Transverse colon (tissue), 4 donors: ENCODE data around the gene PCLO. TPM values are rescaled to one million over a fixed set of nuclear protein-coding genes. Genes with fewer than 3 reads are reported as not detected.
"Not testable (repeated sequence)": the region's sequence is repeated elsewhere in the genome, so short reads cannot be mapped to it uniquely, and the experiment has no call there.

Source experiments
- DNase-seq: peaks from one replicate; pipeline ENCODE4 v3.0.0-alpha.2; 2019
- H3K27ac ChIP-seq, 4 donors: fragments of 200-600 bp; sonication (generic); 2 replicates each; pipeline ENCODE4 v1.5.1; 2016 to 2018; ENCODE audit warnings: inconsistent platforms in 4 of 4
- H3K27me3 ChIP-seq: fragments of 200-600 bp; sonication (generic); 2 replicates; pipeline ENCODE4 v1.5.1; 2017; ENCODE audit warnings: inconsistent platforms
- H3K36me3 ChIP-seq, 4 donors: fragments of 200-600 bp; sonication (generic); 2 replicates each; pipeline ENCODE4 v1.5.1; 2017 to 2019; ENCODE audit warnings: inconsistent platforms in 4 of 4
- H3K4me1 ChIP-seq, 4 donors: fragments of 200-600 bp; sonication (generic); 2 replicates each; pipeline ENCODE4 v1.5.1; 2017 to 2020; ENCODE audit warnings: inconsistent platforms in 4 of 4
- H3K4me3 ChIP-seq, 4 donors: fragments of 200-600 bp; sonication (generic); 1 replicate in 1 of 4; 2 replicates in 3 of 4; pipeline versions ENCODE4 v1.5.1 to v1.6.1; 2017 to 2019; ENCODE audit warnings: inconsistent platforms in 4 of 4
- H3K9me3 ChIP-seq, 2 donors: fragments of 200-600 bp; sonication (generic); 2 replicates each; pipeline ENCODE4 v1.5.1; 2017 to 2019; ENCODE audit warnings: inconsistent platforms in 2 of 2
- CTCF ChIP-seq, 5 experiments: fragments of 200-600 bp in 3 of 5; fragments of 450-650 bp in 2 of 5; sonication (generic) in 3 of 5; IDR thresholded peaks; 1 replicate in 2 of 5; 2 replicates in 3 of 5; pipeline ENCODE4 v1.5.1; 2016 to 2017; ENCODE audit warnings: antibody characterized with exemption in 5 of 5, inconsistent platforms in 3 of 5, mild to moderate bottlenecking in 2 of 5, moderate library complexity in 1 of 5
- EP300 ChIP-seq: sonication (generic); formaldehyde crosslinking; IDR thresholded peaks from one replicate; pipeline ENCODE4 v1.6.1; 2017; ENCODE audit warnings: antibody characterized with exemption, low read depth
- POLR2A ChIP-seq: fragments of 450-650 bp; IDR thresholded peaks from one replicate; pipeline ENCODE4 v1.6.1; 2016; ENCODE audit warnings: antibody characterized with exemption, mild to moderate bottlenecking, moderate library complexity
- POLR2AphosphoS5 ChIP-seq, 3 donors: sonication (generic); formaldehyde crosslinking; IDR thresholded peaks; one replicate each; pipeline ENCODE4 v1.6.1; 2016; ENCODE audit warnings: antibody characterized with exemption in 3 of 3
- WGBS, 2 donors: methylation state at CpG; one replicate each; pipeline ENCODE4 v1.1.5; 2018; ENCODE audit warnings: low coverage in 1 of 2; 5-methylcytosine and 5-hydroxymethylcytosine counted together
- in situ Hi-C, 4 donors: fragments of 200-750 bp; cut with MboI; loops; one replicate each; pipeline versions ENCODE4 v1.15.0 to v1.15.1; 2017; ENCODE audit warnings: low sequenced_read_pairs in 3 of 4, low pct_ligation_motif_present in 1 of 4, low pct_unique_long_range_greater_than_20kb in 1 of 4
- intact Hi-C: fragments of 100-400 bp; cut with DNase I; formaldehyde crosslinking; loops from one replicate; pipeline ENCODE4 v1.15.1; 2023; ENCODE audit warnings: low total_unique reads
- total RNA-seq, 4 donors: library from RNA; depleted of rRNA; stranded (reverse); fragments of >200 nt; gene quantifications; one replicate each; pipeline ENCODE4 v1.1.0, GENCODE V29; 2016

PCLO gene
- total RNA-seq, 4 donors from 2014 or later = 9.8 to 39.8 (median 16.2) TPM

GRCh38 chr7:82715344-82715743, 447.3 kb downstream of the PCLO start:
- Histone ChIP-seq H3K4me1 (no peaks in the 10 kb centered on the region), H3K27ac (no peak overlapping the region), H3K9me3 (no peaks in the 10 kb centered on the region), H3K36me3 (no peaks in the 10 kb centered on the region), H3K27me3 (no peaks in the 10 kb centered on the region), H3K4me3 (no peak overlapping the region)
- 55 to 59% methylated on average over 2 of the region's 2 CpGs for WGBS, 2 donors
- no peak for DNase-seq
- intact Hi-C loops (loop anchor here (10.0 kb wide), 1 partner anchor 59 kb away; no protein-coding TSS in a partner anchor), in situ Hi-C loops (no loop called here)
- TF ChIP-seq CTCF (IDR thresholded peaks at IDR 0.05) = no peak
- TF ChIP-seq POLR2AphosphoS5 (IDR thresholded peaks at IDR 0.05) = no peak
- no peak for TF ChIP-seq EP300
- no peak for TF ChIP-seq POLR2A

GRCh38 chr7:82714883-82715282, 447.8 kb downstream of the PCLO start:
- Histone ChIP-seq H3K4me3 (no peak overlapping the region), H3K4me1 (no peaks in the 10 kb centered on the region), H3K36me3 (no peaks in the 10 kb centered on the region), H3K9me3 (no peaks in the 10 kb centered on the region), H3K27ac (no peak overlapping the region), H3K27me3 (no peaks in the 10 kb centered on the region)
- whole genome bisulfite sequencing, 2 donors = 78 to 87% methylated on average over 2 of the region's 2 CpGs
- intact Hi-C loops (loop anchor here (10.0 kb wide), 1 partner anchor 60 kb away; no protein-coding TSS in a partner anchor), in situ Hi-C loops (no loop called here)
- no peak for DNase-seq
- no peak for TF ChIP-seq POLR2AphosphoS5 (IDR thresholded peaks at IDR 0.05)
- TF ChIP-seq EP300 = no peak
- no peak for TF ChIP-seq CTCF (IDR thresholded peaks at IDR 0.05)
- TF ChIP-seq POLR2A = no peak

GRCh38 chr7:82713506-82713905, 449.2 kb downstream of the PCLO start:
- DNase-seq = no peak
- H3K27ac ChIP-seq = no peak overlapping the region
- 40 to 57% methylated on average over 2 of the region's 2 CpGs for WGBS, 2 donors

GRCh38 chr7:82706344-82706743, 456.3 kb downstream of the PCLO start:
- H3K27me3 ChIP-seq, H3K4me1 ChIP-seq, H3K36me3 ChIP-seq, DNase-seq, H3K4me3 ChIP-seq, intact Hi-C loops, H3K27ac ChIP-seq, H3K9me3 ChIP-seq, in situ Hi-C loops: not testable (repeated sequence)
- WGBS, 2 donors = 82 to 88% methylated on average over 1 of the region's 1 CpG

More at GRCh38 chr7:82713506-82713905, 449.2 kb downstream of the PCLO start:
- no peak for TF ChIP-seq CTCF (IDR thresholded peaks at IDR 0.05)
- no peak for TF ChIP-seq POLR2A
- no peak for TF ChIP-seq EP300
- no peak for TF ChIP-seq POLR2AphosphoS5 (IDR thresholded peaks at IDR 0.05)
- H3K4me1 ChIP-seq = no peaks in the 10 kb centered on the region
- H3K27me3 ChIP-seq = no peaks in the 10 kb centered on the region
- H3K36me3 ChIP-seq = no peaks in the 10 kb centered on the region
- H3K9me3 ChIP-seq = no peaks in the 10 kb centered on the region
- intact Hi-C loops (loop anchor here (10.0 kb wide), 1 partner anchor 61 kb away; no protein-coding TSS in a partner anchor), in situ Hi-C loops (no loop called here)
- H3K4me3 ChIP-seq = no peak overlapping the region
